H1 (cell line): ENCODE data around the gene HRH3. TPM values are rescaled to one million over a fixed set of nuclear protein-coding genes. Genes with fewer than 3 reads are reported as not detected.

Experiments
- BRCA1 ChIP-seq: IDR thresholded peaks from 2 replicates; pipeline ENCODE4 v1.6.1; 2012; ENCODE audit warnings: low read depth, low read length, improper control_type of control experiment
- GTF2F1 ChIP-seq: IDR thresholded peaks from 2 replicates; pipeline ENCODE4 v1.6.1; 2012; ENCODE audit warnings: low read depth, low read length, improper control_type of control experiment, borderline replicate concordance
- MAX ChIP-seq: IDR thresholded peaks from 2 replicates; pipeline ENCODE4 v1.6.1; 2012; ENCODE audit warnings: inconsistent platforms
- PHF8 ChIP-seq: fragments of 200-600 bp; sonication (generic); conservative IDR thresholded peaks from 2 replicates; pipeline ENCODE4 v1.7.1; 2012; ENCODE audit warnings: low read depth, mild to moderate bottlenecking, inconsistent platforms, low read length, moderate library complexity
- RAD21 ChIP-seq, 2 experiments: IDR thresholded peaks in 1 of 2; conservative IDR thresholded peaks in 1 of 2; 2 replicates each; pipeline ENCODE4 v1.6.1; 2011; ENCODE audit warnings: low read depth in 2 of 2, low read length in 2 of 2, improper control_type of control experiment in 1 of 2, inconsistent platforms in 1 of 2, mild to moderate bottlenecking in 1 of 2, moderate library complexity in 1 of 2
- TAF1 ChIP-seq: IDR thresholded peaks from 2 replicates; pipeline ENCODE4 v1.6.1; 2011; ENCODE audit warnings: mild to moderate bottlenecking, low read depth, low read length
- polyA plus RNA-seq, 7 experiments: library from polyadenylated mRNA; depleted of rRNA in 3 of 7; stranded (reverse) in 5 of 7; unstranded in 2 of 7; fragments of >200 nt in 5 of 7; fragments of 200-250 nt in 2 of 7; gene quantifications; 1 replicate in 5 of 7; 2 replicates in 1 of 7; 4 replicates in 1 of 7; pipeline versions ENCODE4 v1.2.1 to v1.2.3, GENCODE V29; 2011 to 2013; ENCODE audit warnings: missing spikeins in 2 of 7, mixed read lengths in 2 of 7
- total RNA-seq: library from RNA; stranded (reverse); fragmentation: NEBNext Ultra II Directional; extraction: Animal tissue kit (Norgen Biotek cat#: 25700); gene quantifications from 2 replicates; pipeline ENCODE4 v1.2.1, GENCODE V29; 2021
- TF ChIP-seq, protein P1 (sequence below): fragments of 300-600 bp; sonication (generic); IDR thresholded peaks from 2 replicates; pipeline ENCODE4 v1.7.1; 2012; ENCODE audit warnings: low read length, moderate library complexity, mild to moderate bottlenecking, inconsistent platforms; ENCODE audit not compliant: insufficient replicate concordance

Gene HRH3
- total and polyA plus RNA-seq, 2 of the 8 experiments (the other 6 are each of a cell fraction or from before 2014, with no cell fraction given): 2.0 to 4.5 TPM

- TF ChIP-seq RAD21 (IDR thresholded peaks at IDR 0.05 in 1 of 2, conservative IDR thresholded peaks at IDR 0.05 in 1 of 2; ENCODE audit: low read depth in 2 of 2, low read length in 2 of 2) (no peak), GTF2F1 (no peak), MAX (no peak), TAF1 (no peak), BRCA1 (no peak), PHF8 (no peak)
- TF ChIP-seq, protein P1, sequence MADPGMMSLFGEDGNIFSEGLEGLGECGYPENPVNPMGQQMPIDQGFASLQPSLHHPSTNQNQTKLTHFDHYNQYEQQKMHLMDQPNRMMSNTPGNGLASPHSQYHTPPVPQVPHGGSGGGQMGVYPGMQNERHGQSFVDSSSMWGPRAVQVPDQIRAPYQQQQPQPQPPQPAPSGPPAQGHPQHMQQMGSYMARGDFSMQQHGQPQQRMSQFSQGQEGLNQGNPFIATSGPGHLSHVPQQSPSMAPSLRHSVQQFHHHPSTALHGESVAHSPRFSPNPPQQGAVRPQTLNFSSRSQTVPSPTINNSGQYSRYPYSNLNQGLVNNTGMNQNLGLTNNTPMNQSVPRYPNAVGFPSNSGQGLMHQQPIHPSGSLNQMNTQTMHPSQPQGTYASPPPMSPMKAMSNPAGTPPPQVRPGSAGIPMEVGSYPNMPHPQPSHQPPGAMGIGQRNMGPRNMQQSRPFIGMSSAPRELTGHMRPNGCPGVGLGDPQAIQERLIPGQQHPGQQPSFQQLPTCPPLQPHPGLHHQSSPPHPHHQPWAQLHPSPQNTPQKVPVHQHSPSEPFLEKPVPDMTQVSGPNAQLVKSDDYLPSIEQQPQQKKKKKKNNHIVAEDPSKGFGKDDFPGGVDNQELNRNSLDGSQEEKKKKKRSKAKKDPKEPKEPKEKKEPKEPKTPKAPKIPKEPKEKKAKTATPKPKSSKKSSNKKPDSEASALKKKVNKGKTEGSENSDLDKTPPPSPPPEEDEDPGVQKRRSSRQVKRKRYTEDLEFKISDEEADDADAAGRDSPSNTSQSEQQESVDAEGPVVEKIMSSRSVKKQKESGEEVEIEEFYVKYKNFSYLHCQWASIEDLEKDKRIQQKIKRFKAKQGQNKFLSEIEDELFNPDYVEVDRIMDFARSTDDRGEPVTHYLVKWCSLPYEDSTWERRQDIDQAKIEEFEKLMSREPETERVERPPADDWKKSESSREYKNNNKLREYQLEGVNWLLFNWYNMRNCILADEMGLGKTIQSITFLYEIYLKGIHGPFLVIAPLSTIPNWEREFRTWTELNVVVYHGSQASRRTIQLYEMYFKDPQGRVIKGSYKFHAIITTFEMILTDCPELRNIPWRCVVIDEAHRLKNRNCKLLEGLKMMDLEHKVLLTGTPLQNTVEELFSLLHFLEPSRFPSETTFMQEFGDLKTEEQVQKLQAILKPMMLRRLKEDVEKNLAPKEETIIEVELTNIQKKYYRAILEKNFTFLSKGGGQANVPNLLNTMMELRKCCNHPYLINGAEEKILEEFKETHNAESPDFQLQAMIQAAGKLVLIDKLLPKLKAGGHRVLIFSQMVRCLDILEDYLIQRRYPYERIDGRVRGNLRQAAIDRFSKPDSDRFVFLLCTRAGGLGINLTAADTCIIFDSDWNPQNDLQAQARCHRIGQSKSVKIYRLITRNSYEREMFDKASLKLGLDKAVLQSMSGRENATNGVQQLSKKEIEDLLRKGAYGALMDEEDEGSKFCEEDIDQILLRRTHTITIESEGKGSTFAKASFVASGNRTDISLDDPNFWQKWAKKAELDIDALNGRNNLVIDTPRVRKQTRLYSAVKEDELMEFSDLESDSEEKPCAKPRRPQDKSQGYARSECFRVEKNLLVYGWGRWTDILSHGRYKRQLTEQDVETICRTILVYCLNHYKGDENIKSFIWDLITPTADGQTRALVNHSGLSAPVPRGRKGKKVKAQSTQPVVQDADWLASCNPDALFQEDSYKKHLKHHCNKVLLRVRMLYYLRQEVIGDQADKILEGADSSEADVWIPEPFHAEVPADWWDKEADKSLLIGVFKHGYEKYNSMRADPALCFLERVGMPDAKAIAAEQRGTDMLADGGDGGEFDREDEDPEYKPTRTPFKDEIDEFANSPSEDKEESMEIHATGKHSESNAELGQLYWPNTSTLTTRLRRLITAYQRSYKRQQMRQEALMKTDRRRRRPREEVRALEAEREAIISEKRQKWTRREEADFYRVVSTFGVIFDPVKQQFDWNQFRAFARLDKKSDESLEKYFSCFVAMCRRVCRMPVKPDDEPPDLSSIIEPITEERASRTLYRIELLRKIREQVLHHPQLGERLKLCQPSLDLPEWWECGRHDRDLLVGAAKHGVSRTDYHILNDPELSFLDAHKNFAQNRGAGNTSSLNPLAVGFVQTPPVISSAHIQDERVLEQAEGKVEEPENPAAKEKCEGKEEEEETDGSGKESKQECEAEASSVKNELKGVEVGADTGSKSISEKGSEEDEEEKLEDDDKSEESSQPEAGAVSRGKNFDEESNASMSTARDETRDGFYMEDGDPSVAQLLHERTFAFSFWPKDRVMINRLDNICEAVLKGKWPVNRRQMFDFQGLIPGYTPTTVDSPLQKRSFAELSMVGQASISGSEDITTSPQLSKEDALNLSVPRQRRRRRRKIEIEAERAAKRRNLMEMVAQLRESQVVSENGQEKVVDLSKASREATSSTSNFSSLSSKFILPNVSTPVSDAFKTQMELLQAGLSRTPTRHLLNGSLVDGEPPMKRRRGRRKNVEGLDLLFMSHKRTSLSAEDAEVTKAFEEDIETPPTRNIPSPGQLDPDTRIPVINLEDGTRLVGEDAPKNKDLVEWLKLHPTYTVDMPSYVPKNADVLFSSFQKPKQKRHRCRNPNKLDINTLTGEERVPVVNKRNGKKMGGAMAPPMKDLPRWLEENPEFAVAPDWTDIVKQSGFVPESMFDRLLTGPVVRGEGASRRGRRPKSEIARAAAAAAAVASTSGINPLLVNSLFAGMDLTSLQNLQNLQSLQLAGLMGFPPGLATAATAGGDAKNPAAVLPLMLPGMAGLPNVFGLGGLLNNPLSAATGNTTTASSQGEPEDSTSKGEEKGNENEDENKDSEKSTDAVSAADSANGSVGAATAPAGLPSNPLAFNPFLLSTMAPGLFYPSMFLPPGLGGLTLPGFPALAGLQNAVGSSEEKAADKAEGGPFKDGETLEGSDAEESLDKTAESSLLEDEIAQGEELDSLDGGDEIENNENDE: no peak
These were observed 23.0 kb upstream of the HRH3 start (continued) for GRCh38 chr20:62243106-62243505.
